HEK293 (cell line): ENCODE data around the gene SAC3D1.

Source experiments
- BCL11A ChIP-seq: fragments of 450-650 bp; formaldehyde crosslinking; IDR thresholded peaks from 2 replicates; pipeline ENCODE4 v1.5.1; 2016; ENCODE audit warnings: low read depth, missing biosample characterization, missing genetic modification characterization
- BCL6B ChIP-seq: fragments of 450-650 bp; formaldehyde crosslinking; IDR thresholded peaks from 2 replicates; pipeline ENCODE4 v1.5.1; 2017; ENCODE audit warnings: missing biosample characterization, missing genetic modification characterization
- ELK4 ChIP-seq: IDR thresholded peaks from 2 replicates; pipeline ENCODE4 v1.6.1; 2011; ENCODE audit warnings: mild to moderate bottlenecking, low read depth, low read length, borderline replicate concordance
- HOXD13 ChIP-seq: sonication (generic); formaldehyde crosslinking; IDR thresholded peaks from 2 replicates; pipeline ENCODE4 v1.8.0; 2022; ENCODE audit warnings: missing genetic modification reagents, borderline replicate concordance
- OSR2 ChIP-seq: fragments of 450-650 bp; formaldehyde crosslinking; IDR thresholded peaks from 2 replicates; pipeline ENCODE4 v1.5.1; 2016; ENCODE audit warnings: missing biosample characterization, missing genetic modification characterization
- TRIM28 ChIP-seq: IDR thresholded peaks from 2 replicates; pipeline ENCODE4 v1.6.1; 2011; ENCODE audit warnings: low read length, control low read depth, borderline replicate concordance
- ZBTB21 ChIP-seq: fragments of 450-650 bp; formaldehyde crosslinking; IDR thresholded peaks from 2 replicates; pipeline ENCODE4 v1.5.1; 2017; ENCODE audit warnings: missing biosample characterization, missing genetic modification characterization
- ZFP37 ChIP-seq: fragments of 450-650 bp; formaldehyde crosslinking; IDR thresholded peaks from 2 replicates; pipeline ENCODE4 v1.5.1; 2016; ENCODE audit warnings: missing biosample characterization, missing genetic modification characterization
- ZNF184 ChIP-seq: fragments of 450-650 bp; IDR thresholded peaks from 2 replicates; pipeline ENCODE4 v1.5.1; 2018; ENCODE audit warnings: missing biosample characterization, mild to moderate bottlenecking, missing genetic modification characterization
- ZNF221 ChIP-seq: fragments of 450-650 bp; formaldehyde crosslinking; IDR thresholded peaks from 2 replicates; pipeline ENCODE4 v1.5.1; 2017; ENCODE audit warnings: missing biosample characterization, missing genetic modification characterization, borderline replicate concordance
- ZNF23 ChIP-seq: fragments of 450-650 bp; formaldehyde crosslinking; IDR thresholded peaks from 2 replicates; pipeline ENCODE4 v1.5.1; 2016; ENCODE audit warnings: missing biosample characterization, missing genetic modification characterization, borderline replicate concordance
- ZNF24 ChIP-seq: fragments of 450-650 bp; formaldehyde crosslinking; IDR thresholded peaks from 2 replicates; pipeline ENCODE4 v1.5.1; 2016; ENCODE audit warnings: missing biosample characterization, missing genetic modification characterization
- ZNF266 ChIP-seq: fragments of 450-650 bp; formaldehyde crosslinking; IDR thresholded peaks from 2 replicates; pipeline ENCODE4 v1.5.1; 2016; ENCODE audit warnings: missing biosample characterization, missing genetic modification characterization, low read depth
- ZNF302 ChIP-seq: fragments of 450-650 bp; formaldehyde crosslinking; IDR thresholded peaks from 2 replicates; pipeline ENCODE4 v1.5.1; 2016; ENCODE audit warnings: missing biosample characterization, missing genetic modification characterization, low read depth
- ZNF404 ChIP-seq: fragments of 450-650 bp; formaldehyde crosslinking; IDR thresholded peaks from 2 replicates; pipeline ENCODE4 v1.5.1; 2017; ENCODE audit warnings: missing biosample characterization, missing genetic modification characterization
- ZNF423 ChIP-seq: fragments of 450-650 bp; formaldehyde crosslinking; IDR thresholded peaks from 2 replicates; pipeline ENCODE4 v1.5.1; 2016; ENCODE audit warnings: missing biosample characterization, missing genetic modification characterization
- ZNF433 ChIP-seq: fragments of 450-650 bp; formaldehyde crosslinking; IDR thresholded peaks from 2 replicates; pipeline ENCODE4 v1.5.1; 2016; ENCODE audit warnings: missing biosample characterization, missing genetic modification characterization, low read depth
- ZNF510 ChIP-seq: fragments of 450-650 bp; formaldehyde crosslinking; IDR thresholded peaks from 2 replicates; pipeline ENCODE4 v1.5.1; 2018; ENCODE audit warnings: mild to moderate bottlenecking, missing genetic modification characterization, missing biosample characterization; ENCODE audit not compliant: insufficient replicate concordance
- ZNF555 ChIP-seq: fragments of 450-650 bp; formaldehyde crosslinking; conservative IDR thresholded peaks from 2 replicates; pipeline ENCODE4 v1.5.1; 2017; ENCODE audit warnings: missing biosample characterization, mild to moderate bottlenecking, missing genetic modification characterization, inconsistent platforms
- ZNF558 ChIP-seq: fragments of 450-650 bp; formaldehyde crosslinking; IDR thresholded peaks from 2 replicates; pipeline ENCODE4 v1.5.1; 2016; ENCODE audit warnings: missing biosample characterization, missing genetic modification characterization
- ZNF623 ChIP-seq: fragments of 450-650 bp; formaldehyde crosslinking; IDR thresholded peaks from 2 replicates; pipeline ENCODE4 v1.5.1; 2016; ENCODE audit warnings: missing biosample characterization, missing genetic modification characterization
- ZNF768 ChIP-seq: fragments of 450-650 bp; formaldehyde crosslinking; IDR thresholded peaks from 2 replicates; pipeline ENCODE4 v1.5.1; 2018; ENCODE audit warnings: missing biosample characterization, mild to moderate bottlenecking, missing genetic modification characterization
- ZNF843 ChIP-seq: fragments of 450-650 bp; formaldehyde crosslinking; IDR thresholded peaks from 2 replicates; pipeline ENCODE4 v1.5.1; 2016; ENCODE audit warnings: missing biosample characterization, missing genetic modification characterization
- ZSCAN16 ChIP-seq: fragments of 450-650 bp; formaldehyde crosslinking; IDR thresholded peaks from 2 replicates; pipeline ENCODE4 v1.5.1; 2016; ENCODE audit warnings: missing biosample characterization, missing genetic modification characterization
- ZXDB ChIP-seq: fragments of 450-650 bp; formaldehyde crosslinking; IDR thresholded peaks from 2 replicates; pipeline ENCODE4 v1.5.1; 2016; ENCODE audit warnings: missing biosample characterization, missing genetic modification characterization
- TF ChIP-seq, protein P1 (sequence below): fragments of 450-650 bp; IDR thresholded peaks from 2 replicates; pipeline ENCODE4 v1.5.1; 2018; ENCODE audit warnings: missing biosample characterization, mild to moderate bottlenecking, missing genetic modification characterization
- TF ChIP-seq, protein P2 (sequence below): fragments of 450-650 bp; formaldehyde crosslinking; IDR thresholded peaks from 2 replicates; pipeline ENCODE4 v1.5.1; 2016; ENCODE audit warnings: missing biosample characterization, missing genetic modification characterization, borderline replicate concordance
- TF ChIP-seq, protein P3 (sequence below): fragments of 450-650 bp; formaldehyde crosslinking; IDR thresholded peaks from 2 replicates; pipeline ENCODE4 v1.5.1; 2016; ENCODE audit warnings: missing biosample characterization, missing genetic modification characterization

SAC3D1 gene

DNA sequence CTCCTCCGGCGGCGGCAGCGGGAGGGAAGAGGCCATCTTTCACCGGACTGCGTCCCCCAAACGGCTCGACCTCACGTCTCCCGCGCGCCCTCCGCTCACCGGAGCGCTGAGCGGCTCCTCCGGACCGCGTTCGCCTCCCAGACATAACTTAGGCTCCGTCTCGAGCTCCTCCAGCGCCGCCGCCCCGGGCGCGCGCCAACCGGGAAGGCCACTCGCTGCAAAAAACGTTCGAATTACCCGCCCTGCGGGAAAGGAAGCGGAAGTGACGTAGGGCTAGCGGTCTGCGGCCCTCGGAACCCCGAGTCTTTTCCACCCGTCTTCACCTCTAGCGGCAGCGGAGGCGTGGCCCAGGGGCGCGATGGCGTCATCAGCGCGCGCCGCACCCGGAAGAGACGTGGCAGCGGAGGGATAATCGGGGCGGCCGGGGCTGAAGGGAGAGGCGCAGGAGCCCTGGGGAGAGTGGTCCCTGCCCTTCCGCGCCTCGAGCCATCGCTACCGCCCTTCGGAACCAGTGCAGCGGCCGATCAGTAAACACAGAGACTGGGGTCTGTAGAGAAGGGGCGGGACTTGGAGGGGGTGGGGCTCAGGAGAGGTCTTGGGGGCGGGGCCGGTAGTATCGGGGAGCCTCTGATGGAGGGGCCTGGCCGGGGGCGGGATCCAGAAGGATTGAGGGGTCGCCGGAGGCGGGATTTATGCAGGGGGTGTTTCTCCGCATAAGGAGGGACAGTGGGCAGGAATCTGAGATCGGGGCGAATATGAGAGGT lies 43.0 kb downstream of the SAC3D1 start, which contains the start of the genes CDCA5 and ZFPL1 (continued):
- TF ChIP-seq TRIM28: no peak
- peak; percentile 99 for TF ChIP-seq ZXDB (tag by site-specific recombination)
- TF ChIP-seq BCL6B (tag by site-specific recombination): no peak
- TF ChIP-seq ZNF510 (tag by site-specific recombination): no peak
- no peak for TF ChIP-seq BCL11A (tag by site-specific recombination)
- TF ChIP-seq HOXD13 (CRISPR knock-in tag): no peak
- peak; percentile 52 for TF ChIP-seq ZNF843
- no peak for TF ChIP-seq ZNF184 (tag by site-specific recombination)
- TF ChIP-seq, protein P1, sequence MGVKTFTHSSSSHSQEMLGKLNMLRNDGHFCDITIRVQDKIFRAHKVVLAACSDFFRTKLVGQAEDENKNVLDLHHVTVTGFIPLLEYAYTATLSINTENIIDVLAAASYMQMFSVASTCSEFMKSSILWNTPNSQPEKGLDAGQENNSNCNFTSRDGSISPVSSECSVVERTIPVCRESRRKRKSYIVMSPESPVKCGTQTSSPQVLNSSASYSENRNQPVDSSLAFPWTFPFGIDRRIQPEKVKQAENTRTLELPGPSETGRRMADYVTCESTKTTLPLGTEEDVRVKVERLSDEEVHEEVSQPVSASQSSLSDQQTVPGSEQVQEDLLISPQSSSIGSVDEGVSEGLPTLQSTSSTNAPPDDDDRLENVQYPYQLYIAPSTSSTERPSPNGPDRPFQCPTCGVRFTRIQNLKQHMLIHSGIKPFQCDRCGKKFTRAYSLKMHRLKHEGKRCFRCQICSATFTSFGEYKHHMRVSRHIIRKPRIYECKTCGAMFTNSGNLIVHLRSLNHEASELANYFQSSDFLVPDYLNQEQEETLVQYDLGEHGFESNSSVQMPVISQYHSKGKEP: no peak
- TF ChIP-seq ZFP37 (tag by site-specific recombination): no peak
- no peak for TF ChIP-seq ZNF221 (tag by site-specific recombination)
- TF ChIP-seq ZSCAN16: no peak
- TF ChIP-seq ZNF558: no peak
- TF ChIP-seq ELK4: no peak; the same call in 1 of the 2 replicates
- peak; percentile 87 for TF ChIP-seq ZBTB21 (tag by site-specific recombination)
- no peak for TF ChIP-seq ZNF266
- TF ChIP-seq, protein P2, sequence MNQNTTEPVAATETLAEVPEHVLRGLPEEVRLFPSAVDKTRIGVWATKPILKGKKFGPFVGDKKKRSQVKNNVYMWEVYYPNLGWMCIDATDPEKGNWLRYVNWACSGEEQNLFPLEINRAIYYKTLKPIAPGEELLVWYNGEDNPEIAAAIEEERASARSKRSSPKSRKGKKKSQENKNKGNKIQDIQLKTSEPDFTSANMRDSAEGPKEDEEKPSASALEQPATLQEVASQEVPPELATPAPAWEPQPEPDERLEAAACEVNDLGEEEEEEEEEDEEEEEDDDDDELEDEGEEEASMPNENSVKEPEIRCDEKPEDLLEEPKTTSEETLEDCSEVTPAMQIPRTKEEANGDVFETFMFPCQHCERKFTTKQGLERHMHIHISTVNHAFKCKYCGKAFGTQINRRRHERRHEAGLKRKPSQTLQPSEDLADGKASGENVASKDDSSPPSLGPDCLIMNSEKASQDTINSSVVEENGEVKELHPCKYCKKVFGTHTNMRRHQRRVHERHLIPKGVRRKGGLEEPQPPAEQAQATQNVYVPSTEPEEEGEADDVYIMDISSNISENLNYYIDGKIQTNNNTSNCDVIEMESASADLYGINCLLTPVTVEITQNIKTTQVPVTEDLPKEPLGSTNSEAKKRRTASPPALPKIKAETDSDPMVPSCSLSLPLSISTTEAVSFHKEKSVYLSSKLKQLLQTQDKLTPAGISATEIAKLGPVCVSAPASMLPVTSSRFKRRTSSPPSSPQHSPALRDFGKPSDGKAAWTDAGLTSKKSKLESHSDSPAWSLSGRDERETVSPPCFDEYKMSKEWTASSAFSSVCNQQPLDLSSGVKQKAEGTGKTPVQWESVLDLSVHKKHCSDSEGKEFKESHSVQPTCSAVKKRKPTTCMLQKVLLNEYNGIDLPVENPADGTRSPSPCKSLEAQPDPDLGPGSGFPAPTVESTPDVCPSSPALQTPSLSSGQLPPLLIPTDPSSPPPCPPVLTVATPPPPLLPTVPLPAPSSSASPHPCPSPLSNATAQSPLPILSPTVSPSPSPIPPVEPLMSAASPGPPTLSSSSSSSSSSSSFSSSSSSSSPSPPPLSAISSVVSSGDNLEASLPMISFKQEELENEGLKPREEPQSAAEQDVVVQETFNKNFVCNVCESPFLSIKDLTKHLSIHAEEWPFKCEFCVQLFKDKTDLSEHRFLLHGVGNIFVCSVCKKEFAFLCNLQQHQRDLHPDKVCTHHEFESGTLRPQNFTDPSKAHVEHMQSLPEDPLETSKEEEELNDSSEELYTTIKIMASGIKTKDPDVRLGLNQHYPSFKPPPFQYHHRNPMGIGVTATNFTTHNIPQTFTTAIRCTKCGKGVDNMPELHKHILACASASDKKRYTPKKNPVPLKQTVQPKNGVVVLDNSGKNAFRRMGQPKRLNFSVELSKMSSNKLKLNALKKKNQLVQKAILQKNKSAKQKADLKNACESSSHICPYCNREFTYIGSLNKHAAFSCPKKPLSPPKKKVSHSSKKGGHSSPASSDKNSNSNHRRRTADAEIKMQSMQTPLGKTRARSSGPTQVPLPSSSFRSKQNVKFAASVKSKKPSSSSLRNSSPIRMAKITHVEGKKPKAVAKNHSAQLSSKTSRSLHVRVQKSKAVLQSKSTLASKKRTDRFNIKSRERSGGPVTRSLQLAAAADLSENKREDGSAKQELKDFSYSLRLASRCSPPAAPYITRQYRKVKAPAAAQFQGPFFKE (tag by site-specific recombination): no peak
- TF ChIP-seq, protein P3, sequence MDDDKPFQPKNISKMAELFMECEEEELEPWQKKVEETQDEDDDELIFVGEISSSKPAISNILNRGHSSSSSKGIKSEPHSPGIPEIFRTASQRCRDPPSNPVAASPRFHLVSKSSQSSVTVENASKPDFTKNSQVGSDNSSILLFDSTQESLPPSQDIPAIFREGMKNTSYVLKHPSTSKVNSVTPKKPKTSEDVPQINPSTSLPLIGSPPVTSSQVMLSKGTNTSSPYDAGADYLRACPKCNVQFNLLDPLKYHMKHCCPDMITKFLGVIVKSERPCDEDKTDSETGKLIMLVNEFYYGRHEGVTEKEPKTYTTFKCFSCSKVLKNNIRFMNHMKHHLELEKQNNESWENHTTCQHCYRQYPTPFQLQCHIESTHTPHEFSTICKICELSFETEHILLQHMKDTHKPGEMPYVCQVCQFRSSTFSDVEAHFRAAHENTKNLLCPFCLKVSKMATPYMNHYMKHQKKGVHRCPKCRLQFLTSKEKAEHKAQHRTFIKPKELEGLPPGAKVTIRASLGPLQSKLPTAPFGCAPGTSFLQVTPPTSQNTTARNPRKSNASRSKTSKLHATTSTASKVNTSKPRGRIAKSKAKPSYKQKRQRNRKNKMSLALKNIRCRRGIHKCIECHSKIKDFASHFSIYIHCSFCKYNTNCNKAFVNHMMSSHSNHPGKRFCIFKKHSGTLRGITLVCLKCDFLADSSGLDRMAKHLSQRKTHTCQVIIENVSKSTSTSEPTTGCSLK (tag by site-specific recombination): no peak
- TF ChIP-seq OSR2 (tag by site-specific recombination): no peak
- TF ChIP-seq ZNF768 (tag by site-specific recombination): no peak
- no peak for TF ChIP-seq ZNF302
- no peak for TF ChIP-seq ZNF433
- no peak for TF ChIP-seq ZNF555 (tag by site-specific recombination)
- no peak for TF ChIP-seq ZNF404 (tag by site-specific recombination)
- TF ChIP-seq ZNF623 (tag by site-specific recombination): no peak
- TF ChIP-seq ZNF423 (tag by site-specific recombination): no peak
- no peak for TF ChIP-seq ZNF24
- no peak for TF ChIP-seq ZNF23 (tag by site-specific recombination)
